ENCODE results near the gene ETNK2. TPM values are rescaled to one million over a fixed set of nuclear protein-coding genes. Genes with fewer than 3 reads are reported as not detected.
A peak's percentile ranks its signal among the peaks of the same experiment; 100 is the strongest.

ETNK2 gene
- polyA plus RNA-seq, 3 donors, result not detected

DNA sequence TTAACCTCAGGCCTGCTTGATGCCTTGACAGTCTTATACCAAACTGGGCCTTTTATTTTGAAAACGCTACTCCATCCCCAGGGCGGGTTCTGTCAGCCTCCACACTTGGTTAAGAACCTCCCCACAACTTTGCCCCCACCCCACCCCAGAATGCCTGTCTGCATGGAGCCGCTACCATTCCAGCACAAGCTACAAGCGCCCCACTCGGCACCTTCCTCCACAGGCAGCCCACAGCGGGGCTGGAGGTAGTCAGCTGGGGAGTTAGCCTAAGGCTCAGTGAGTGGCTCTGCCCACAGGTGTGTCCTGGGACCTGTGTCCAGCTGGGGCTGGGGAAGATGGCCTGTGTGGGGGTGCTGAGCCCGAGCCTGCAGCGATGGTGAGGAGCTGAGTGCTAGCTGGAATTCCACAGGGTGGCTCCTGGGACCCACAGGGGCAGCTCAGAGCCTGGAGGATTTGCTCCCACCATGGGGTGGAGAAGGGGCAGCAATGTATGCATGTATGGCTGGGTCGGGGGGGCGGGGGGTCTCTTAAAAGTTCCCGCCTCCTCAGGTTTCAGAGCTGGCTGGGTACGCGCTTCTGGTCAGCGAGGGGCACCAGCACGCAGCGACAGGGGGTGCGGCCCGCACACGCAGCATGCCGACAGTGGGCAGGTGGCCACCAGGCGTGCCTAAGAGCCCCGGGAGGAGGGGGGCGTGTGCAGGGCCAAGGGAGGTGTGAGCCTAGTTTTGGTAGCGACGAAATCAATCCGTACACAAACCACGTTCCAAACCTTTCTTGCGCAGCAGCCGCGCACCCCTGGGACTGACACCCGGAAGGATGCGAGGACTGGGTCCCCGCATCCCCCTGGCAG lies 917 bp downstream of the ETNK2 start:
- Histone ChIP-seq H2AFZ (ENCODE audit: insufficient read depth, low read depth, low read length, poor library complexity, severe bottlenecking) (peak overlapping the region; percentile 85), H3K27ac (ENCODE audit: low read depth in 1 of 2, low read length in 2 of 2) (no peak overlapping the region), H3K79me2 (ENCODE audit: insufficient read depth, low read length) (no peaks in the 10 kb centered on the region), H3K4me2 (replicated peaks; ENCODE audit: extremely low read depth, low read length, poor library complexity, severe bottlenecking) (peak overlapping the region; percentile 83), H3K4me3 (replicated peaks in 1 of 3; ENCODE audit: low read depth in 2 of 3, low read length in 3 of 3) (peak overlapping the region in 2 of 3 experiments; percentile 24 to 70), H4K20me1 (ENCODE audit: insufficient read depth, low read length) (no peaks in the 10 kb centered on the region), H3K9ac (ENCODE audit: insufficient read depth, low read length, poor library complexity, severe bottlenecking) (no peak overlapping the region), H3K4me1 (ENCODE audit: control insufficient read depth in 1 of 2, insufficient read depth in 2 of 2, low read length in 2 of 2) (peaks cover 9 to 18% of the 10 kb centered on the region in 2 donors), H3K9me3 (replicated peaks in 1 of 2; ENCODE audit: control insufficient read depth in 1 of 2, insufficient read depth in 1 of 2, low read length in 2 of 2) (no peaks in the 10 kb centered on the region), H3K36me3 (replicated peaks in 1 of 2; ENCODE audit: control insufficient read depth in 1 of 2, insufficient read depth in 2 of 2, low read length in 2 of 2) (no peaks in the 10 kb centered on the region), H3K27me3 (ENCODE audit: control insufficient read depth in 2 of 2, insufficient read depth in 2 of 2, low read length in 2 of 2) (peaks cover 8 to 35% of the 10 kb centered on the region in 2 donors)
- Mint-ChIP-seq H3K4me3 (peak overlapping the region in 1 of 2 donors; percentile 63), H3K27ac (peak overlapping the region in 1 of 7 donors; percentile 42), H3K4me1 (peaks cover 9% of the 10 kb centered on the region), H3K36me3 (no peaks in the 10 kb centered on the region), H3K9me3 (peaks cover 0 to 2% (median 0%) of the 10 kb centered on the region in 7 donors), H3K27me3 (ENCODE audit: low read depth in 3 of 3) (peaks cover 36 to 48% (median 43%) of the 10 kb centered on the region in 3 donors)
- DNase-seq, result no peak
- TF ChIP-seq, protein P1, sequence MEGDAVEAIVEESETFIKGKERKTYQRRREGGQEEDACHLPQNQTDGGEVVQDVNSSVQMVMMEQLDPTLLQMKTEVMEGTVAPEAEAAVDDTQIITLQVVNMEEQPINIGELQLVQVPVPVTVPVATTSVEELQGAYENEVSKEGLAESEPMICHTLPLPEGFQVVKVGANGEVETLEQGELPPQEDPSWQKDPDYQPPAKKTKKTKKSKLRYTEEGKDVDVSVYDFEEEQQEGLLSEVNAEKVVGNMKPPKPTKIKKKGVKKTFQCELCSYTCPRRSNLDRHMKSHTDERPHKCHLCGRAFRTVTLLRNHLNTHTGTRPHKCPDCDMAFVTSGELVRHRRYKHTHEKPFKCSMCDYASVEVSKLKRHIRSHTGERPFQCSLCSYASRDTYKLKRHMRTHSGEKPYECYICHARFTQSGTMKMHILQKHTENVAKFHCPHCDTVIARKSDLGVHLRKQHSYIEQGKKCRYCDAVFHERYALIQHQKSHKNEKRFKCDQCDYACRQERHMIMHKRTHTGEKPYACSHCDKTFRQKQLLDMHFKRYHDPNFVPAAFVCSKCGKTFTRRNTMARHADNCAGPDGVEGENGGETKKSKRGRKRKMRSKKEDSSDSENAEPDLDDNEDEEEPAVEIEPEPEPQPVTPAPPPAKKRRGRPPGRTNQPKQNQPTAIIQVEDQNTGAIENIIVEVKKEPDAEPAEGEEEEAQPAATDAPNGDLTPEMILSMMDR (IDR thresholded peaks at IDR 0.05), result no peak
- WGBS (ENCODE audit: insufficient coverage), result 41% methylated on average over 26 of the region's 33 CpGs
- intact Hi-C loops (cut with micrococcal nuclease), result no loop called here

DNA sequence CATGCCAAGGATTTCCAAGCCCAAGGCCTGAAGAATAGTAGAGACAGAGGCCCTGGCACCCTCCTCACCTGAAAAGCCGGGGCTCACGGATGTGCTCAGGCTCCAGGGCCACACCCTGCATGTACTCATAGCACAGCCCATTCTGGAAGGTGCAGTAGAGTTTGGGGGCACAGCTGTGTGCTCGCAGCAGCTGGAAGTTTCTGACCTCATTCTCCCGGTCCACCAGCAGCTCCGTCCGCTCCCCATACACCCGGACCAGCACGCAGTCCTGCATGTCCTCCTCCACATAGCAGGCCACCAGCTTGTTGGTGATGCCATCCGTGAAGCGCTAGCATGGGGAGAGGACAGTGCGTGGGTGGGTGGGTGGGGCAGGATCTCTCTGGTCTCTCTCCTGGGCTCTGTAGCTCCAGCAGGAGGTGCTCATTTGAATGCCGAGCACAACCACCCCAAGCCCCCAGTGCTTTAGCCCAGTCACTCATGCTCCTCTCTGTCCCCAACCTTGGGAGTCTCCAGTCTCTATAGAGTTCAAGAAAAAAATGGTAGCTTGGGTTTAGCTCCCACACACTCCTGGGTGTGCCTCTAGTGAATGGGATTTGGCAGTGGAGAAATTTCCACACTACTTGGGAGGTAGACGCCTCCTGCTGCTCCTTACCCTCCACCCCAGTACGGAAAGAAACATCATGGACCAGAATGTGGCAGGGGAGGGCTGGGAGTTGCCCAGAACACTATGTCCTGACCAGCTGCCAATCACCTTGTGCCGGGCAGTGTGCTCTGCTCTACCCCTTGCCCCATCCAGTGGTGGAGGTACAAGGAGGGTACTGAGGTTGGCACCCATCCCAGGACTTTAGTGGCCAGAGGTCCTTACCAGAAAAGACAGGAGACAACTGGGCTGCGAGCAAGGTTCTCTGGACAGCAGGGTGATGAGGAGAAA lies 1.9 kb downstream of the ETNK2 start:
- Histone ChIP-seq H3K27me3 (ENCODE audit: control insufficient read depth in 2 of 2, insufficient read depth in 2 of 2, low read length in 2 of 2) (peaks cover 8 to 35% of the 10 kb centered on the region in 2 donors), H3K4me2 (replicated peaks; ENCODE audit: extremely low read depth, low read length, poor library complexity, severe bottlenecking) (no peak overlapping the region), H3K4me1 (ENCODE audit: control insufficient read depth in 1 of 2, insufficient read depth in 2 of 2, low read length in 2 of 2) (peaks cover 9 to 18% of the 10 kb centered on the region in 2 donors), H3K9ac (ENCODE audit: insufficient read depth, low read length, poor library complexity, severe bottlenecking) (no peak overlapping the region), H2AFZ (ENCODE audit: insufficient read depth, low read depth, low read length, poor library complexity, severe bottlenecking) (no peak overlapping the region), H3K36me3 (replicated peaks in 1 of 2; ENCODE audit: control insufficient read depth in 1 of 2, insufficient read depth in 2 of 2, low read length in 2 of 2) (no peaks in the 10 kb centered on the region), H3K27ac (ENCODE audit: low read depth in 1 of 2, low read length in 2 of 2) (no peak overlapping the region), H3K4me3 (replicated peaks in 1 of 3; ENCODE audit: low read depth in 2 of 3, low read length in 3 of 3) (no peak overlapping the region), H3K9me3 (replicated peaks in 1 of 2; ENCODE audit: control insufficient read depth in 1 of 2, insufficient read depth in 1 of 2, low read length in 2 of 2) (no peaks in the 10 kb centered on the region), H3K79me2 (ENCODE audit: insufficient read depth, low read length) (no peaks in the 10 kb centered on the region), H4K20me1 (ENCODE audit: insufficient read depth, low read length) (no peaks in the 10 kb centered on the region)
- Mint-ChIP-seq H3K27ac (no peak overlapping the region), H3K4me3 (peak overlapping the region in 1 of 2 donors; percentile 63), H3K27me3 (ENCODE audit: low read depth in 3 of 3) (peaks cover 38 to 45% (median 43%) of the 10 kb centered on the region in 3 donors), H3K4me1 (peaks cover 9% of the 10 kb centered on the region), H3K36me3 (no peaks in the 10 kb centered on the region), H3K9me3 (peaks cover 0 to 2% (median 0%) of the 10 kb centered on the region in 7 donors)
- WGBS (ENCODE audit: insufficient coverage), result 92% methylated on average over 5 of the region's 16 CpGs
- TF ChIP-seq, protein P1 (IDR thresholded peaks at IDR 0.05), result no peak
- intact Hi-C loops (cut with micrococcal nuclease), result no loop called here
- DNase-seq, result no peak
